Osteoblast (primary cell): ENCODE measurements around the gene MEIS3. TPM values are rescaled to one million over a fixed set of nuclear protein-coding genes. Genes with fewer than 3 reads are reported as not detected.

Source experiments
- DNase-seq: peaks from one replicate; pipeline ENCODE4 v3.0.0; 2011; ENCODE audit warnings: low spot score, mixed read lengths; ENCODE audit not compliant: insufficient read length; ENCODE audit errors: missing footprints
- H2AFZ ChIP-seq: 2 replicates; pipeline ENCODE4 v1.6.0; 2011; ENCODE audit warnings: mild to moderate bottlenecking, low read length
- H3K27ac ChIP-seq: 2 replicates; pipeline ENCODE4 v1.5.1; 2011; ENCODE audit warnings: mild to moderate bottlenecking, low read depth, low read length, moderate library complexity
- H3K27me3 ChIP-seq: 2 replicates; pipeline ENCODE4 v1.6.0; 2012; ENCODE audit warnings: mild to moderate bottlenecking, control low read depth, inconsistent platforms, low read length, moderate library complexity; ENCODE audit not compliant: insufficient read depth
- H3K36me3 ChIP-seq: 2 replicates; pipeline ENCODE4 v1.5.1; 2011; ENCODE audit warnings: mild to moderate bottlenecking, low read length, control low read depth, moderate library complexity; ENCODE audit not compliant: insufficient read depth
- H3K4me1 ChIP-seq: 2 replicates; pipeline ENCODE4 v1.5.1; 2011; ENCODE audit warnings: mild to moderate bottlenecking, low read length, control low read depth, moderate library complexity; ENCODE audit not compliant: insufficient read depth
- H3K4me2 ChIP-seq: 2 replicates; pipeline ENCODE4 v1.6.0; 2011; ENCODE audit warnings: mild to moderate bottlenecking, low read length; ENCODE audit not compliant: insufficient read depth
- H3K4me3 ChIP-seq: fragments of 200-600 bp; sonication (generic); 3 replicates; pipeline ENCODE4 v1.5.1; 2012; ENCODE audit warnings: mild to moderate bottlenecking, low read length, inconsistent platforms; ENCODE audit not compliant: insufficient read depth
- H3K79me2 ChIP-seq: 2 replicates; pipeline ENCODE4 v1.6.0; 2012; ENCODE audit warnings: mild to moderate bottlenecking, low read length, control low read depth, inconsistent platforms; ENCODE audit not compliant: insufficient read depth
- H3K9me3 ChIP-seq: 2 replicates; pipeline ENCODE4 v1.5.1; 2011; ENCODE audit warnings: low read depth, low read length, control low read depth
- H4K20me1 ChIP-seq: 2 replicates; pipeline ENCODE4 v1.6.0; 2012; ENCODE audit warnings: mild to moderate bottlenecking, low read length, control low read depth; ENCODE audit not compliant: insufficient read depth
- total RNA-seq: library from RNA; depleted of rRNA; stranded (reverse); fragments of >200 nt; gene quantifications from 2 replicates; pipeline ENCODE4 v1.2.3, GENCODE V29; 2012
- TF ChIP-seq, protein P1 (sequence below): IDR thresholded peaks from 2 replicates; pipeline ENCODE4 v1.5.1; 2011; ENCODE audit warnings: mild to moderate bottlenecking, low read depth, low read length, moderate library complexity; ENCODE audit errors: extremely low read depth

Gene MEIS3
- total RNA-seq, 1 donor: 8.3 TPM

DNA sequence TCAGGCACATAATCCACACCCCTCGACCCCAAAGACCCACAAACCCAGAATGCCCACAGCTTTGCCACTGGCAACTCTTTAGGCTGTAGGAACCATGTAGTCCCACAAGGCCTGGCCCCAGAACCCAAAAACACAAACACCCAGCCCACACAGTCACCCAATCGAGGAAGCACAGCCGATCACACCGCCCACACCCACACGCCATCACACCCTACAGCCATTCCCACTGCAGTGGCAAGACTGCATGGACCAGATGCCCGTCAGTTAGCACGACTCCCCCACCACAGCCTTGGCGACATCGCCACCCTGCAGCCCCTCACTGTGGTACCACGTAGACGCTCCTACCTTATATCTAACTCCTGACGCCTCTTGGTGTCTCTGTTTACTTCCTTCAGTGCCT is 24.0 kb upstream of the MEIS3 start:
- no peak for DNase-seq
- Histone ChIP-seq H3K27ac (no peak overlapping the region), H3K9me3 (no peaks in the 10 kb centered on the region), H4K20me1 (no peaks in the 10 kb centered on the region), H3K4me1 (no peaks in the 10 kb centered on the region), H2AFZ (no peak overlapping the region), H3K36me3 (no peaks in the 10 kb centered on the region), H3K27me3 (peaks cover 54% of the 10 kb centered on the region), H3K79me2 (no peaks in the 10 kb centered on the region), H3K4me2 (no peak overlapping the region), H3K4me3 (no peak overlapping the region)
- TF ChIP-seq, protein P1, sequence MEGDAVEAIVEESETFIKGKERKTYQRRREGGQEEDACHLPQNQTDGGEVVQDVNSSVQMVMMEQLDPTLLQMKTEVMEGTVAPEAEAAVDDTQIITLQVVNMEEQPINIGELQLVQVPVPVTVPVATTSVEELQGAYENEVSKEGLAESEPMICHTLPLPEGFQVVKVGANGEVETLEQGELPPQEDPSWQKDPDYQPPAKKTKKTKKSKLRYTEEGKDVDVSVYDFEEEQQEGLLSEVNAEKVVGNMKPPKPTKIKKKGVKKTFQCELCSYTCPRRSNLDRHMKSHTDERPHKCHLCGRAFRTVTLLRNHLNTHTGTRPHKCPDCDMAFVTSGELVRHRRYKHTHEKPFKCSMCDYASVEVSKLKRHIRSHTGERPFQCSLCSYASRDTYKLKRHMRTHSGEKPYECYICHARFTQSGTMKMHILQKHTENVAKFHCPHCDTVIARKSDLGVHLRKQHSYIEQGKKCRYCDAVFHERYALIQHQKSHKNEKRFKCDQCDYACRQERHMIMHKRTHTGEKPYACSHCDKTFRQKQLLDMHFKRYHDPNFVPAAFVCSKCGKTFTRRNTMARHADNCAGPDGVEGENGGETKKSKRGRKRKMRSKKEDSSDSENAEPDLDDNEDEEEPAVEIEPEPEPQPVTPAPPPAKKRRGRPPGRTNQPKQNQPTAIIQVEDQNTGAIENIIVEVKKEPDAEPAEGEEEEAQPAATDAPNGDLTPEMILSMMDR: no peak

DNA sequence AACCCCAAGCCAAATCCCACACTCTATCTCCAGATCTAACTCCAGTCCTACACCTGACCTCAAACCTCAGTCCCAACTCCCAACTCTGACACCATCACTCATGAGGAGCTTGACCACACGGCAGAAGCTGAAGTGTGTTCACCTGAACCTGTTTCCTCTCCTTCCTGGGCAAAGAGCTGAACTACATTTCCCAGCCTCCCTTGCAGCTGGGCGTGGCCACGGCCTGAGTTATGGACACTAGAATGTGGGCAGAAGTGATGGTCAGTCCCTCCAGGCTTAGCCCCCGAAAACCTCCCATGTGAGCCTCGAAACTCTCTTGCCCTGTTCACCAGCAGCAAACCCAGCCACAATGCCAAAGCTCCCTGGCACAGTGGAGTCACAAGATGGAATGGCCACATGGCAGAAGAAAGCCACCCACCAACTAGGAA is 19.5 kb upstream of the MEIS3 start:
- no peaks in the 10 kb centered on the region for H3K4me1 ChIP-seq
- no peak overlapping the region for H3K4me3 ChIP-seq
- no peak overlapping the region for H2AFZ ChIP-seq
- no peaks in the 10 kb centered on the region for H3K79me2 ChIP-seq
- no peaks in the 10 kb centered on the region for H3K36me3 ChIP-seq
- peak; percentile 69 for DNase-seq
- peaks cover 14% of the 10 kb centered on the region for H3K27me3 ChIP-seq
- TF ChIP-seq, protein P1: no peak
- no peak overlapping the region for H3K4me2 ChIP-seq
- no peaks in the 10 kb centered on the region for H4K20me1 ChIP-seq
- H3K27ac ChIP-seq: no peak overlapping the region
- no peaks in the 10 kb centered on the region for H3K9me3 ChIP-seq

DNA sequence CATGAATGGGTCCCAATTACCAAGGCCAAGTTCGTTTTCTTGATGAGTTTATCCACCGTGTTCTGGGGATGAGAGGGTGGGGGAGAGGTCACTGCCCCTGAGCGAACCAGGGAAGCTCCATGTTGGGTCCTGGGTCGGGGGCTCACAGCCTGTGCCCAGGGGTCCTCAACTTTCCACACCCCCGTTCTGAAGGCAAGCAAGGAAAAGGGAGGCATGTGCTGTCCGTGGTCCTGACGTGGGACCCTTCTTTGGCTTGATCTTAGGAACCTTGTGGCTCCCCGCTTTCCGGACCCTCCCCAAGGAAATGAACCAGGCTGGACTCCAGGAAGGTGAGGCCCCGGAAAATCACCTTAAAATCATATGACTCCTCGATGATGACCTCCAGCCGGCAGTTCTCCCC is 18.2 kb upstream of the MEIS3 start:
- Histone ChIP-seq H3K4me2 (no peak overlapping the region), H4K20me1 (no peaks in the 10 kb centered on the region), H3K27ac (no peak overlapping the region), H2AFZ (no peak overlapping the region), H3K36me3 (no peaks in the 10 kb centered on the region), H3K9me3 (no peaks in the 10 kb centered on the region), H3K4me3 (no peak overlapping the region), H3K27me3 (peaks cover 5% of the 10 kb centered on the region), H3K79me2 (no peaks in the 10 kb centered on the region), H3K4me1 (no peaks in the 10 kb centered on the region)
- TF ChIP-seq, protein P1: no peak
- DNase-seq: no peak

DNA sequence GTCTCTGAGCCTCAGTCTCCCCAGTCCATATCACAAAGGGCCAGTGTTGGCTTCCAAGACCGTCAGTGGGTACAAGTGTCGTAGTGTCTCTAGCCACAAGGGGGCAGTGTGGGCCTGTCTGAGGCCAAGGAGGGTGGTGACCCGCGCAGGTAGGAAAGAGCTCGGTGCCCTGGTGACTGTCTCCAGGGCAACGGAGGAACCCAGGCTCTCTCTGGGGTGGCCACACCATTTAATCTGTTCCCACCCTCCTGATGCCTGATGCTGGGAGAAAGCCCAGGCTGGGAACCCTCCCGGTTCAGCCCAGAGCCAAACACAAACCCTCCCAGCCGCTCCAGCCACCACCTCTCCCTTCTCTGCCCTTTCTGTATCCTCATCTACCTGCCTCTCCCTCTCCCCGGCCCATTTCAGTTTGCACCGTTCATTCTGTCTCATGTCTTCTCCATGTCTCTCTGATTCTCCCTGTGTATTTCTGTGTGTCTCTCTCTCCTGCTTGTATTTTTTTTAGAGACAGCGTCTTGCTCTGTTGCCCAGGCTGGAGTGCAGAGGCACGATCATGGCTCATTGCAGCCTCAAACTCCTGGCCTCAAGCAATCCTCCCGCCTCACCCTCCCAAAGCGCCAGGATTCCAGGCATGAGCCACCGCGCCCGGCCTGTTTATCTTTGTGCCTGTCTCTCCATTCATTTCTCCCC is 17.5 kb upstream of the MEIS3 start:
- no peak overlapping the region for H3K4me2 ChIP-seq
- H3K4me1 ChIP-seq: no peaks in the 10 kb centered on the region
- H3K27ac ChIP-seq: no peak overlapping the region
- TF ChIP-seq, protein P1: peak; percentile 81
- no peaks in the 10 kb centered on the region for H3K36me3 ChIP-seq
- no peaks in the 10 kb centered on the region for H3K9me3 ChIP-seq
- H3K79me2 ChIP-seq: no peaks in the 10 kb centered on the region
- H2AFZ ChIP-seq: no peak overlapping the region
- peak; percentile 93 for DNase-seq
- peaks cover 5% of the 10 kb centered on the region for H3K27me3 ChIP-seq
- no peak overlapping the region for H3K4me3 ChIP-seq
- H4K20me1 ChIP-seq: no peaks in the 10 kb centered on the region
